ENCODE data around the gene GULP1. TPM values are rescaled to one million over a fixed set of nuclear protein-coding genes. Genes with fewer than 3 reads are reported as not detected.

The GULP1 gene
- total RNA-seq, 1 donor from 2014 or later = not detected

GRCh38 chr2:188326669-188327301, 35.1 kb downstream of the GULP1 start:
- TF ChIP-seq, protein P1, sequence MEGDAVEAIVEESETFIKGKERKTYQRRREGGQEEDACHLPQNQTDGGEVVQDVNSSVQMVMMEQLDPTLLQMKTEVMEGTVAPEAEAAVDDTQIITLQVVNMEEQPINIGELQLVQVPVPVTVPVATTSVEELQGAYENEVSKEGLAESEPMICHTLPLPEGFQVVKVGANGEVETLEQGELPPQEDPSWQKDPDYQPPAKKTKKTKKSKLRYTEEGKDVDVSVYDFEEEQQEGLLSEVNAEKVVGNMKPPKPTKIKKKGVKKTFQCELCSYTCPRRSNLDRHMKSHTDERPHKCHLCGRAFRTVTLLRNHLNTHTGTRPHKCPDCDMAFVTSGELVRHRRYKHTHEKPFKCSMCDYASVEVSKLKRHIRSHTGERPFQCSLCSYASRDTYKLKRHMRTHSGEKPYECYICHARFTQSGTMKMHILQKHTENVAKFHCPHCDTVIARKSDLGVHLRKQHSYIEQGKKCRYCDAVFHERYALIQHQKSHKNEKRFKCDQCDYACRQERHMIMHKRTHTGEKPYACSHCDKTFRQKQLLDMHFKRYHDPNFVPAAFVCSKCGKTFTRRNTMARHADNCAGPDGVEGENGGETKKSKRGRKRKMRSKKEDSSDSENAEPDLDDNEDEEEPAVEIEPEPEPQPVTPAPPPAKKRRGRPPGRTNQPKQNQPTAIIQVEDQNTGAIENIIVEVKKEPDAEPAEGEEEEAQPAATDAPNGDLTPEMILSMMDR (IDR thresholded peaks at IDR 0.05) = no peak
- POLR2A ChIA-PET = no interaction called here
- H3K27me3 Mint-ChIP-seq = no peaks in the 10 kb centered on the region

DNA sequence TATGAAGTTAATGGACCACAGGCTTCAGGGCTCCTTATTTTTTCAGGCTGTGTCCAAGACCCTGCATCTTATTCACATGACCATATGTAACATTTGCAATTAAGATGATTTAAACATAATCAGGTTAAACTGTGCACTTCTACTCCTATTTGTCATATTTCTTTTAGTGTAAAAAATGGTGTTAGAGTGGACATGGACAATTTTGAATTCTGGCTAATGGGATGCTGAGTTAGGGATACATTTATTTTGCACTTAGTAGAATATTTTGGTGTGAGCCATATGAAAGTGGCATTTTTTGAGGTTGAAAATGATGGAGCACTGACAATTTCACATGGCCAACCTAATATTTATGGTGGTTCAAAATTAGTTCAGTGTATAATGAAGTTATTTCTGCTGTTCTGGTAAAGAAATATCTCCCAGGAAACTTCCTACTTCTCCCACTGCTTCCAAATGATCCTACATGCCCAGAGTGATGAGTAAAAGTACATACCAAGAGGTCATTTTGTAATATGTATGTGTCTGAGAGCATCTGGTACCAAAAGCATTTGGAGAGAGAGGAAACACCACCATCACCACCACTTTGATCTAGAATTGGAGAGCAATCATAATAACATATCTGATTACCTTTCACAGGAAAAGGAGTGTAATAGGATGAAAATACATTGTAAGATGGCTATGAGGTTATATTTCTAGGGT, 36.0 kb downstream of the GULP1 start:
- ChIA-PET POLR2A (no interaction called here), CTCF (no interaction called here)
- no peak overlapping the region for H3K27ac Mint-ChIP-seq
- TF ChIP-seq, protein P1 (IDR thresholded peaks at IDR 0.05) = no peak
- no peaks in the 10 kb centered on the region for H3K36me3 Mint-ChIP-seq (ENCODE audit: low read depth)
- H3K4me3 Mint-ChIP-seq = no peak overlapping the region
- DNase-seq (no peak), ATAC-seq (ENCODE audit: low read depth) (no peak)
- no peaks in the 10 kb centered on the region for H3K27me3 Mint-ChIP-seq
- H3K4me1 Mint-ChIP-seq = no peaks in the 10 kb centered on the region
- intact Hi-C loops (cut with micrococcal nuclease) = no loop called here
- H3K9me3 Mint-ChIP-seq = no peaks in the 10 kb centered on the region

More at GRCh38 chr2:188326669-188327301, 35.1 kb downstream of the GULP1 start:
- DNase-seq = no peak
- CTCF ChIA-PET = no interaction called here
- H3K27ac Mint-ChIP-seq = no peak overlapping the region
- ATAC-seq (ENCODE audit: low read depth) = no peak
- intact Hi-C loops (cut with micrococcal nuclease) = no loop called here
- H3K36me3 Mint-ChIP-seq (ENCODE audit: low read depth) = no peaks in the 10 kb centered on the region
- no peak overlapping the region for H3K4me3 Mint-ChIP-seq
- no peaks in the 10 kb centered on the region for H3K9me3 Mint-ChIP-seq
- H3K4me1 Mint-ChIP-seq = no peaks in the 10 kb centered on the region

GRCh38 chr2:188328419-188328818, 36.7 kb downstream of the GULP1 start:
- H3K36me3 Mint-ChIP-seq (ENCODE audit: low read depth) = no peaks in the 10 kb centered on the region

GRCh38 chr2:188330316-188331053, 38.8 kb downstream of the GULP1 start:
- no peaks in the 10 kb centered on the region for H3K27me3 Mint-ChIP-seq
- H3K27ac Mint-ChIP-seq = no peak overlapping the region
- ChIA-PET CTCF (no interaction called here), POLR2A (no interaction called here)
- no peak overlapping the region for H3K4me3 Mint-ChIP-seq
- H3K36me3 Mint-ChIP-seq (ENCODE audit: low read depth) = no peaks in the 10 kb centered on the region
- no peaks in the 10 kb centered on the region for H3K9me3 Mint-ChIP-seq
- no peaks in the 10 kb centered on the region for H3K4me1 Mint-ChIP-seq
- ATAC-seq (ENCODE audit: low read depth) (no peak), DNase-seq (no peak)
- intact Hi-C loops (cut with micrococcal nuclease) = no loop called here
- TF ChIP-seq, protein P1 (IDR thresholded peaks at IDR 0.05) = no peak

More at GRCh38 chr2:188328419-188328818, 36.7 kb downstream of the GULP1 start:
- Mint-ChIP-seq H3K27ac (no peak overlapping the region), H3K9me3 (no peaks in the 10 kb centered on the region), H3K4me3 (no peak overlapping the region), H3K4me1 (no peaks in the 10 kb centered on the region), H3K27me3 (no peaks in the 10 kb centered on the region)
- ATAC-seq (ENCODE audit: low read depth) (no peak), DNase-seq (no peak)
- ChIA-PET POLR2A (no interaction called here), CTCF (no interaction called here)
- intact Hi-C loops (cut with micrococcal nuclease) = no loop called here
- TF ChIP-seq, protein P1 (IDR thresholded peaks at IDR 0.05) = no peak

GRCh38 chr2:188332619-188333018, 40.9 kb downstream of the GULP1 start:
- Mint-ChIP-seq H3K36me3 (ENCODE audit: low read depth) (no peaks in the 10 kb centered on the region), H3K4me1 (no peaks in the 10 kb centered on the region), H3K4me3 (no peak overlapping the region), H3K27me3 (no peaks in the 10 kb centered on the region), H3K9me3 (no peaks in the 10 kb centered on the region), H3K27ac (no peak overlapping the region)
- CTCF ChIA-PET = no interaction called here
- POLR2A ChIA-PET = no interaction called here
- no peak for ATAC-seq (ENCODE audit: low read depth)
- intact Hi-C loops (cut with micrococcal nuclease) = no loop called here
- TF ChIP-seq, protein P1 (IDR thresholded peaks at IDR 0.05) = no peak
- no peak for DNase-seq
